Ovary (tissue), 9 donors: Measurements from ENCODE around the gene SNX7. TPM values are rescaled to one million over a fixed set of nuclear protein-coding genes. Genes with fewer than 3 reads are reported as not detected.

ENCODE experiments used
- DNase-seq, 5 donors: peaks; one replicate each; pipeline ENCODE4 v3.0.0-alpha.2; 2019 to 2020
- H3K27ac ChIP-seq, 2 donors: fragments of 200-600 bp; one replicate each; pipeline versions ENCODE4 v1.5.1 to v1.8.0; 2019 to 2022
- H3K27me3 ChIP-seq: fragments of 200-600 bp; one replicate; pipeline ENCODE4 v1.8.0; 2022
- H3K36me3 ChIP-seq: fragments of 200-600 bp; sonication (generic); one replicate; pipeline ENCODE4 v1.5.1; 2019
- H3K4me1 ChIP-seq: one replicate; pipeline ENCODE4 v1.8.1; 2013; ENCODE audit warnings: mild to moderate bottlenecking, moderate library complexity; ENCODE audit not compliant: insufficient read depth
- H3K4me3 ChIP-seq: fragments of 200-600 bp; sonication (generic); one replicate; pipeline ENCODE4 v1.5.1; 2017
- H3K9me3 ChIP-seq, 2 donors: fragments of 200-600 bp in 1 of 2; sonication (generic) in 1 of 2; one replicate each; pipeline versions ENCODE4 v1.5.1 to v1.8.1; 2013 to 2019; ENCODE audit warnings: mild to moderate bottlenecking in 1 of 2, moderate library complexity in 1 of 2
- EP300 ChIP-seq: sonication (generic); formaldehyde crosslinking; IDR thresholded peaks from one replicate; pipeline ENCODE4 v1.6.1; 2017; ENCODE audit warnings: antibody characterized with exemption
- POLR2A ChIP-seq: fragments of 450-650 bp; IDR thresholded peaks from one replicate; pipeline ENCODE4 v1.6.1; 2017; ENCODE audit warnings: antibody characterized with exemption, mild to moderate bottlenecking, moderate library complexity
- WGBS, 3 donors: extraction: QIAGEN DNeasy Blood & Tissue Kit in 1 of 3; methylation state at CpG; one replicate each; pipeline versions ENCODE4 v1.1.5 to v1.1.7; 2013 to 2017; 5-methylcytosine and 5-hydroxymethylcytosine counted together
- intact Hi-C, 4 donors: fragments of 100-400 bp; cut with DNase I; formaldehyde crosslinking; loops; one replicate each; pipeline versions ENCODE4 v1.11.0 to v1.15.1; 2022 to 2023
- polyA plus RNA-seq, 2 donors: library from polyadenylated mRNA; stranded (reverse); fragments of 200-250 nt in 1 of 2; fragments of 350-450 nt in 1 of 2; fragmentation: Illumina TruSeq in 1 of 2; extraction: RNeasy Lipid Tissue Mini Kit (QIAGEN cat#74804) in 1 of 2; gene quantifications; one replicate each; pipeline ENCODE4 v1.2.3, GENCODE V29; 2013 to 2014
- total RNA-seq, 7 donors: library from RNA; depleted of rRNA in 2 of 7; stranded (reverse); fragments of >200 nt in 2 of 7; fragmentation: NEBNext Ultra II Directional in 3 of 7; extraction: Animal tissue kit (Norgen Biotek cat#: 25700) in 3 of 7; gene quantifications; one replicate each; pipeline versions ENCODE4 v1.1.0 to v1.2.4, GENCODE V29; 2016 to 2023
- TF ChIP-seq, protein P1 (sequence below), 3 donors: fragments of 450-650 bp in 2 of 3; fragments of 200-600 bp in 1 of 3; IDR thresholded peaks; one replicate each; pipeline versions ENCODE4 v1.5.1 to v1.8.0; 2016 to 2022; ENCODE audit warnings: antibody characterized with exemption in 3 of 3, mild to moderate bottlenecking in 1 of 3
- donor health status: DM: no; HTN: no; CAD: no; lungs with moderate emphysema.
- donor health status: DM: no; HTN: no; CAD: no.
- donor health status: Bipolar disorder and iron deficiency.
- donor health status: DM: yes; HTN: yes; CAD: no.
- donor health status: DM: no; HTN: no; CAD: no.
- donor health status: DM: yes; HTN: yes; CAD: no.

The SNX7 gene
- total and polyA plus RNA-seq, 9 donors = 5.4 to 33.0 (median 11.7) TPM

DNA sequence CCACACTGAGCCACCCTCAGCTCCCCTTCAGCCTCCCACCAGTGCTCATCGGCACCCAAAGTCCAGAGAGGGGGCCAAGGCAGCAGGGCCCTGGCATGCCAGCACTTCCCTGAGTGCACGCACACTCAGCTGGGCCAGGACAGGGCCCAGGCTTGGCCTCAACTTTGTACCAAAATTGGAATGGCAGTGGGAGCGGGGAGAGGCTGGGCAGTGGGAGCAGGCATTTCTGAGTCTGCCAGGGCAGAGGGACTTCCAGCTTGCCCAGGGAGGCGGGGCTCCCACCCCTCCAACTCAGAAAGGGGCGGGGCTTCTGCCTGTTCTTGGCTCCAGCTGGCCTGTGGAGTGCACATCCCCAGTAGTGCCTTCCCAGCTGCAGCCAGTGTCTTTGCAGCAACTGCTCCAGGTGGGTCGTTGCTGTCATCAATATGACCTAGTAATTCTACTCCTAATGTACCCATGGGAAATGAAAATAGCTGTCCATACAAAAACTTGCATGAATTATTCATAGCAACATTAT is 10.3 kb upstream of the SNX7 start:
- DNase-seq = no peak
- Histone ChIP-seq H3K36me3 (no peaks in the 10 kb centered on the region), H3K27me3 (no peaks in the 10 kb centered on the region), H3K4me1 (no peaks in the 10 kb centered on the region), H3K27ac (no peak overlapping the region), H3K4me3 (no peak overlapping the region), H3K9me3 (no peaks in the 10 kb centered on the region)
- TF ChIP-seq, protein P1, sequence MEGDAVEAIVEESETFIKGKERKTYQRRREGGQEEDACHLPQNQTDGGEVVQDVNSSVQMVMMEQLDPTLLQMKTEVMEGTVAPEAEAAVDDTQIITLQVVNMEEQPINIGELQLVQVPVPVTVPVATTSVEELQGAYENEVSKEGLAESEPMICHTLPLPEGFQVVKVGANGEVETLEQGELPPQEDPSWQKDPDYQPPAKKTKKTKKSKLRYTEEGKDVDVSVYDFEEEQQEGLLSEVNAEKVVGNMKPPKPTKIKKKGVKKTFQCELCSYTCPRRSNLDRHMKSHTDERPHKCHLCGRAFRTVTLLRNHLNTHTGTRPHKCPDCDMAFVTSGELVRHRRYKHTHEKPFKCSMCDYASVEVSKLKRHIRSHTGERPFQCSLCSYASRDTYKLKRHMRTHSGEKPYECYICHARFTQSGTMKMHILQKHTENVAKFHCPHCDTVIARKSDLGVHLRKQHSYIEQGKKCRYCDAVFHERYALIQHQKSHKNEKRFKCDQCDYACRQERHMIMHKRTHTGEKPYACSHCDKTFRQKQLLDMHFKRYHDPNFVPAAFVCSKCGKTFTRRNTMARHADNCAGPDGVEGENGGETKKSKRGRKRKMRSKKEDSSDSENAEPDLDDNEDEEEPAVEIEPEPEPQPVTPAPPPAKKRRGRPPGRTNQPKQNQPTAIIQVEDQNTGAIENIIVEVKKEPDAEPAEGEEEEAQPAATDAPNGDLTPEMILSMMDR (IDR thresholded peaks at IDR 0.05) = no peak
- no peak for TF ChIP-seq POLR2A
- no peak for TF ChIP-seq EP300
- intact Hi-C loops = no loop called here
- 72 to 81% (median 73%) methylated on average over 6 of the region's 6 CpGs for WGBS, 3 donors

DNA sequence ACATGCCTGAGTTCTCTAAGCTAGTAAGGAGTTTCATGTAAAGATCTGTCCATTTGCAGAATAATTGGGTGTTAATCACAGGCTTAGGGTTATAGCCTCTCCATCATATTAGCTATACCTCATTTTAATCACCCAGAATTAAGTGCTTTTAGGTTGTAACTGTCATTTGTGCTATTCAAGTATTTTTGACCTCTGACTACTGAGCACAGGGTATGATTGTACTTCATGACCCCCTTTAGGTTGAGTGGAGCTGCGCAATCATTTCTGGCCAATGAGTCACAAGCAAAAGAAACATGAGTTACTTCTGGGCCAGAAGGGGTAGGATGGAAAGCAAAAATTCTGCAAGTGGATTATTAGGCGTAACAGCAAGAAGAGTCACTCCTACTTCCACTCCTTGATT is 8.4 kb upstream of the SNX7 start:
- no peaks in the 10 kb centered on the region for H3K9me3 ChIP-seq
- no peak for DNase-seq

DNA sequence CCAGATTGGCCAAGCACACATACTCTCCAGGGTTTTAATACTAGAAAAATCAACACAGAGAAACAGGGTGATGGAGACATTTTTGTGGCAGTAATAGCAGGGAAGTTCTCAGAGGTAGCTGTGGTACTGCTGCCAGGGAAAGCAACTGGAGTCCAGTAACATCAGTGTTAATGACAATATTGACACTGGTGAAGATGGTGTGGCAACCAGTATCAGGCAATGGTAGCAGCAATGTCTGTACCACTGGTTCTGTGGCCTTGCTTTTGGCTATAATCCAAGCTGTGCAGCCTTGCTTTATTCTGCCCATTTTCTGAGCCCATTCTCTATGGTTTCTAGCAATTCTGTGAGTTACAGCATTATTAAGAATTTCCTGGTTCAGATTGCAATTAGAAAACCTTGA is 1.6 kb upstream of the SNX7 start:
- H3K4me3 ChIP-seq = no peak overlapping the region
- H3K4me1 ChIP-seq = peaks cover 4% of the 10 kb centered on the region
- intact Hi-C loops = no loop called here
- H3K27me3 ChIP-seq = no peaks in the 10 kb centered on the region
- no peak for TF ChIP-seq POLR2A
- TF ChIP-seq, protein P1 (IDR thresholded peaks at IDR 0.05) = no peak
- TF ChIP-seq EP300 = no peak
- no peak overlapping the region for H3K27ac ChIP-seq
- H3K36me3 ChIP-seq = no peaks in the 10 kb centered on the region
- DNase-seq = no peak
- no peaks in the 10 kb centered on the region for H3K9me3 ChIP-seq

More for the DNA sequence above, 8.4 kb upstream of the SNX7 start:
- no peak overlapping the region for H3K27ac ChIP-seq
- H3K4me3 ChIP-seq = no peak overlapping the region
- no peaks in the 10 kb centered on the region for H3K36me3 ChIP-seq
- TF ChIP-seq POLR2A = no peak
- intact Hi-C loops = no loop called here
- H3K27me3 ChIP-seq = no peaks in the 10 kb centered on the region
- no peaks in the 10 kb centered on the region for H3K4me1 ChIP-seq
- 93 to 97% (median 95%) methylated on average over 2 of the region's 2 CpGs for WGBS, 3 donors

DNA sequence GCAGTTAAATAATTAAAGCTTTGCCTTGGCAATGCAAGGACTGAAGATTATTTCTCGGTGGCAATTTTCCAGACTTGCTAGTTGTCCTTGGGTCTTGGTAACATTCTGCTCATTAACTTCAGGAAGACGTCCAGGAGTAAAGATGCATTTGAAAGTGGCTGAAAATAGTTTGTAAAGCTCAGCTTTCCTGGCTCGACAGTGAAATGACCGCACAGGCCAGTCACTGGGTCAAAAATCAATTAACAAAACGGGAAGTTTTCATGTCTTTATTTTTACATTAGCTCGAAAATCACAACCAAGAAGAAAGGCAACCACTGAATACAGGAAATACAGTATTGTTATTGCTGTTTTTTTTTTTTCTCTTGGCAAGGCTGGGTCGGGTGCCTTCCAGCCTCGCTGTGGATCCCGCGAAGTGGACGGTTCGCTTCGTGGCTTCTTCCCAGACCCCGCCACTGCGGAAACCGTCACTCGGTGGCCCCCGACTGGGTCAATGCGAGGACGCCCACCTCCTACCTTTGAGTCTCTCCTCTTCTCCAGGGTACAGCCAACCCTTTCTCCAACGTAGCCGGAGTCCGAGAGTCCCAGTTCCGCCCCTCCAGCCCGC is 479 bp upstream of the SNX7 start:
- Histone ChIP-seq H3K36me3 (no peaks in the 10 kb centered on the region), H3K27ac (peak overlapping the region; percentile 69 to 84), H3K4me3 (peak overlapping the region; percentile 92), H3K4me1 (peaks cover 4% of the 10 kb centered on the region), H3K27me3 (no peaks in the 10 kb centered on the region), H3K9me3 (no peaks in the 10 kb centered on the region)
- intact Hi-C loops = no loop called here
- DNase-seq = no peak
- 0 to 1% (median 1%) methylated on average over 25 of the region's 25 CpGs for WGBS, 3 donors
- TF ChIP-seq, protein P1 (IDR thresholded peaks at IDR 0.05) = no peak
- TF ChIP-seq EP300 (no peak), POLR2A (no peak)

DNA sequence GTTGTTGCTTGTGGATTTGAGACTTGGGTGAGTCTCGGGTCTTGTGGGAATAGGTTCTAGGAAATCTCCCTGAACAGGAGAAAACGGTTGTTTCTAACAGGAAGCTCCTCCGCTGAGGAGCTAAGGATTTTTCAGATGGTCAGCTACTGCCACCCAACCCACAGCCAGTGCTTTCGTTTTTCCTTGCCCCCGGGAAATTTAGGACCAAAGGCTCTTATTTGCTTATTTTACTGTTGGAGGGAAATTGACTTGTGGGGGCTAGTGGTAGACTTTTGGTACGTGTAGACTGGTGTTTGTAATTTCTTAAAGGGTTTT is 792 bp downstream of the SNX7 start:
- Histone ChIP-seq H3K27ac (peak overlapping the region; percentile 69 to 84), H3K9me3 (no peaks in the 10 kb centered on the region), H3K27me3 (no peaks in the 10 kb centered on the region), H3K36me3 (no peaks in the 10 kb centered on the region), H3K4me1 (peaks cover 4% of the 10 kb centered on the region), H3K4me3 (peak overlapping the region; percentile 92)
- intact Hi-C loops = no loop called here
- TF ChIP-seq POLR2A = no peak
- no peak for TF ChIP-seq EP300
- TF ChIP-seq, protein P1 (IDR thresholded peaks at IDR 0.05) = no peak
- no peak for DNase-seq
- WGBS, 3 donors = 0 to 2% (median 1%) methylated on average over 6 of the region's 6 CpGs
